ENCODE results near the gene UGT1A9.

The UGT1A9 gene

DNA sequence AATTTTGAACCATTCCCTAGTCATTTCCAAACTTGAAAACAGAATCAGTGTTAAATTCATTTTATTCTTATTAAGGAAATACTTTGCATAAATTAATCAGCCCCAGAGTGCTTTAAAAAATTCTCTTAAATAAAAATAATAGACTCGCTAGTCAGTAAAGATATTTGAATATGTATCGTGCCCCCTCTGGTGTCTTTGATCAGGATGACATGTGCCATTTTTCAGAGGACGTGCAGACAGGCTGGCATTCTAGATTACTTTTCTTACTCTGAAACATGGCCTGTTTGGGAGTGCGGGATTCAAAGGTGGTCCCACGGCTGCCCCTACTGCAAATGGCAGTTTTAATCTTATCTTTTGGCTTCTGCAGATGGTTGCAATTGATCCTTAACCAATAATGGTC is 100.9 kb downstream of the UGT1A9 start:
- Histone ChIP-seq H3K4me3 (ENCODE audit: low read length) (no peak overlapping the region), H3K36me3 (ENCODE audit: control insufficient read depth, insufficient read depth, low read length) (no peaks in the 10 kb centered on the region), H3K4me1 (ENCODE audit: control insufficient read depth, insufficient read depth, low read length) (no peaks in the 10 kb centered on the region), H3K9me3 (ENCODE audit: control insufficient read depth, low read length) (no peaks in the 10 kb centered on the region), H3K27me3 (ENCODE audit: control insufficient read depth, insufficient read depth, low read length) (no peaks in the 10 kb centered on the region), H3K9ac (ENCODE audit: low read length) (no peak overlapping the region)

DNA sequence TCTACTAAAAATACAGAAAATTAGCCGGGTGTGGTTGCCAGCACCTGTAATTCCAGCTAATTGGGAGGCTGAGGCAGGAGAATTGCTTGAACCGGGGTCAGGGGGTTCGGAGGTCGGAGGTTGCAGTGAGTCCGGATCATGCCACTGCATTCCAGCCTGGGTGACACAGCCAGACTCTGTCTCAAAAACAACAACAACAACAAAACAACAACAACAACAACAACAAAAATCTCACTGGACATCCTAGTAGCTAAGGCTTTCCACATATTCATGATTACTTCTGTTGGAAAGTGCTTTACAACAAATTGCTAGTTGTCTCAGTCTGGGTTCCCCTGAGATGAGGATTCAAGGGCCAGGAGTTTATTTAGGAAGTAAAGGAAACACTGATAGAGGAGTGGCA is 102.2 kb downstream of the UGT1A9 start:
- Histone ChIP-seq H3K4me1 (ENCODE audit: control insufficient read depth, insufficient read depth, low read length) (no peaks in the 10 kb centered on the region), H3K9ac (ENCODE audit: low read length) (no peak overlapping the region), H3K27me3 (ENCODE audit: control insufficient read depth, insufficient read depth, low read length) (no peaks in the 10 kb centered on the region), H3K9me3 (ENCODE audit: control insufficient read depth, low read length) (no peaks in the 10 kb centered on the region), H3K4me3 (ENCODE audit: low read length) (no peak overlapping the region), H3K36me3 (ENCODE audit: control insufficient read depth, insufficient read depth, low read length) (no peaks in the 10 kb centered on the region)

DNA sequence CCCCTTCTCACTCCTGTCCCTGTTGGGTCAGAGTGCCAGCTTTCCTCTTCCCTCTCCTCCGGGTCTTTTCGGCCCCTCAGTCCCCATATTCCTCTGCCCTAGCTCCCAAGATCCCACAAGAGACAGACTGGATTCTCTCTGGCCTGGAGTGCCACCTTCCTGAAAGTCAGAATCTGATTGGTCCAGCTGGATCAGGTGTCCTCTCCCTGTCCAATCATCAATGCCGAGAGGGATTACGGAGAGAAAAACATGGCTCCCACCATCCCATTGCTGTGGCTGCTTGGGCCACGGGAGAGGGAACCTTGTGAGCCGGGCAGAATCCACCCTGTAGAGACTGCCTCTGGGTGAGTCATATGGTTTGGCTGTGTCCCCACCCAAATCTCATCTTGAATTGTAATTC is 103.7 kb downstream of the UGT1A9 start:
- Histone ChIP-seq H3K9ac (ENCODE audit: low read length) (no peak overlapping the region), H3K4me1 (ENCODE audit: control insufficient read depth, insufficient read depth, low read length) (no peaks in the 10 kb centered on the region), H3K9me3 (ENCODE audit: control insufficient read depth, low read length) (no peaks in the 10 kb centered on the region), H3K27me3 (ENCODE audit: control insufficient read depth, insufficient read depth, low read length) (no peaks in the 10 kb centered on the region), H3K36me3 (ENCODE audit: control insufficient read depth, insufficient read depth, low read length) (no peaks in the 10 kb centered on the region), H3K4me3 (ENCODE audit: low read length) (no peak overlapping the region)

DNA sequence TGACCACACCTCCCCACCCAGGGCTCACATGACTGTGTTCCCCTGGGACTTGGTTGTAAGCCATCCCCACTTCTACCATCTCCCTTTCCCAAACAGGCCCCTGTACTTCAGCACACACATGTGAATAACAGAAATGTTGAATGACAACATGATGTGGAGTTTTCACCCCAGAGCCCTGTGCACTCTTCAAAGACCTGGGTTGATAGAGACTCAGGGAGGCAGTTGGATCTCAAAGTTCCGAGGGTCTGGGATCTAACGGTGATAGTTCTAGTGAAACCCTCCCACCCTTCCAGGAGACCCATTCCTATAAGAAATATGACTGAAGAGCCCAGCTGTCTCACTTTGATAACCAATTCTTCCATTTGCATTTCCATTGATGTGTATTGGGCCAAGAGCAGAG is 106.3 kb downstream of the UGT1A9 start, which contains the start of gene MROH2A:
MROH2A (plus strand) TSS at position 301 of the 400 bp plus-strand sequence. CDS start 1,029 bp downstream, outside the sequence.
- Histone ChIP-seq H3K9me3 (ENCODE audit: control insufficient read depth, low read length) (no peaks in the 10 kb centered on the region), H3K9ac (ENCODE audit: low read length) (no peak within 1 kb of the TSS), H3K27me3 (ENCODE audit: control insufficient read depth, insufficient read depth, low read length) (no peaks in the 10 kb centered on the region), H3K36me3 (ENCODE audit: control insufficient read depth, insufficient read depth, low read length) (no peaks in the 10 kb centered on the region), H3K4me1 (ENCODE audit: control insufficient read depth, insufficient read depth, low read length) (no peaks in the 10 kb centered on the region), H3K4me3 (ENCODE audit: low read length) (no peak within 1 kb of the TSS)

DNA sequence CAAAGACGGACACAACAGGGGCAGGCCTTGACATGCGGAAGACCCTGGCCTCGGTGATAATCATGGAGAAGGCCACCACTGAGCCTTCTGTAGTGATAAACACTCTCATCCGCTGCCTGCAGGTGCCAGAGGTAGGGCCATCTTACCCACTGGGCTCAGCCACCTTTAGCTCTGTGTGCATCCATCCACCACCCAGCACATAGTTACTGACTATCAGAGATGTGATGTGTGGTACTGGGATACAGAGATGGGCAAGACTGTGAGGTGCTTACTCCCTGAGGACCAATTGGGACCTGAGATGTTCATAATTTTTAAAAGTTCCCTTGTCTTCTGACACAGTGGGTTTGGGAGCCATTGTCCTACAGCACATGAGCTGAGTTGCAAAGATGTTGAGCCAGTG is 108.0 kb downstream of the UGT1A9 start:
- no peaks in the 10 kb centered on the region for H3K4me1 ChIP-seq (ENCODE audit: control insufficient read depth, insufficient read depth, low read length)

DNA sequence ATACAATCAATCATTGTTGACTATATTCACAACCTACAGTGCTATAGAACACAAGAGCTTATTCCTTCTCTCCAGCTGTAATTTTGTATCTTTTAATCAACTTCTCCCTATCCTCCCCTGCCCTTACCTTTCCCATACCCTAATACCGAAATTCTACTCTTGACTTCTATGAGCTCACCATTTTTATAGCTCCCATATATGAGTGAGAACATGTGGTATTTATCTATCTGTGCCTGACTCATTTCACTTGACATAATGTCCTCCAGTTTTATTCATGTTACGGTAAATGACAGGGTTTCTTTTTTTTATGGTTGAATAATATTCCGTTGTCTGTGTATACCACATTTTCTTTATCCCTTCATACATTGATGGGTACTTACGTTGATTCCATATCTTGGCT is 109.1 kb downstream of the UGT1A9 start:
- Histone ChIP-seq H3K27me3 (ENCODE audit: control insufficient read depth, insufficient read depth, low read length) (no peaks in the 10 kb centered on the region), H3K4me1 (ENCODE audit: control insufficient read depth, insufficient read depth, low read length) (no peaks in the 10 kb centered on the region), H3K9me3 (ENCODE audit: control insufficient read depth, low read length) (no peaks in the 10 kb centered on the region), H3K4me3 (ENCODE audit: low read length) (no peak overlapping the region), H3K9ac (ENCODE audit: low read length) (no peak overlapping the region), H3K36me3 (ENCODE audit: control insufficient read depth, insufficient read depth, low read length) (no peaks in the 10 kb centered on the region)

More for the DNA sequence above, 108.0 kb downstream of the UGT1A9 start:
- Histone ChIP-seq H3K36me3 (ENCODE audit: control insufficient read depth, insufficient read depth, low read length) (no peaks in the 10 kb centered on the region), H3K4me3 (ENCODE audit: low read length) (no peak overlapping the region), H3K27me3 (ENCODE audit: control insufficient read depth, insufficient read depth, low read length) (no peaks in the 10 kb centered on the region), H3K9ac (ENCODE audit: low read length) (no peak overlapping the region), H3K9me3 (ENCODE audit: control insufficient read depth, low read length) (no peaks in the 10 kb centered on the region)

DNA sequence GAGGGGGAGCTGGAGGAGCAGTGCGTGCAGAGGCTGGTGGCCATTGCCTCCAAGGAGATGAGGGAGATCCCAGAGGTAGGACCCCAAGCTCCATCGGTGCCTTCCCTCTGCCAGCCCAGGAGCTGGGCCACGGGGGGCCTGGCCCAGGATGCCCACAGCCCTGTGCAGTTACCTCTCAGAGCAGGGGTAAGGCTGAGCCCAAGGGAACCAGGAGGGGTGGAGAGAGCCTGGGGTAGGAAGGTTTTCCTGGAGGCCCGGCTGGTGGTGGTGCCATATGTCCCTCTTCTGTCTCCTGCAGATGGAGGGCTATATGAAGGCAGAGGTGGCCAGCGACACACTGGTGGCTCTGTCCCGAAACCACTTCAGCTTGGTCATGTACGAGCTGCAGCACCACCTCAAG is 117.9 kb downstream of the UGT1A9 start:
- no peaks in the 10 kb centered on the region for H3K4me1 ChIP-seq (ENCODE audit: control insufficient read depth, insufficient read depth, low read length)
- H3K4me3 ChIP-seq (ENCODE audit: low read length): no peak overlapping the region
- H3K9me3 ChIP-seq (ENCODE audit: control insufficient read depth, low read length): no peaks in the 10 kb centered on the region
- H3K27me3 ChIP-seq (ENCODE audit: control insufficient read depth, insufficient read depth, low read length): no peaks in the 10 kb centered on the region
- H3K9ac ChIP-seq (ENCODE audit: low read length): no peak overlapping the region
- H3K36me3 ChIP-seq (ENCODE audit: control insufficient read depth, insufficient read depth, low read length): no peaks in the 10 kb centered on the region

DNA sequence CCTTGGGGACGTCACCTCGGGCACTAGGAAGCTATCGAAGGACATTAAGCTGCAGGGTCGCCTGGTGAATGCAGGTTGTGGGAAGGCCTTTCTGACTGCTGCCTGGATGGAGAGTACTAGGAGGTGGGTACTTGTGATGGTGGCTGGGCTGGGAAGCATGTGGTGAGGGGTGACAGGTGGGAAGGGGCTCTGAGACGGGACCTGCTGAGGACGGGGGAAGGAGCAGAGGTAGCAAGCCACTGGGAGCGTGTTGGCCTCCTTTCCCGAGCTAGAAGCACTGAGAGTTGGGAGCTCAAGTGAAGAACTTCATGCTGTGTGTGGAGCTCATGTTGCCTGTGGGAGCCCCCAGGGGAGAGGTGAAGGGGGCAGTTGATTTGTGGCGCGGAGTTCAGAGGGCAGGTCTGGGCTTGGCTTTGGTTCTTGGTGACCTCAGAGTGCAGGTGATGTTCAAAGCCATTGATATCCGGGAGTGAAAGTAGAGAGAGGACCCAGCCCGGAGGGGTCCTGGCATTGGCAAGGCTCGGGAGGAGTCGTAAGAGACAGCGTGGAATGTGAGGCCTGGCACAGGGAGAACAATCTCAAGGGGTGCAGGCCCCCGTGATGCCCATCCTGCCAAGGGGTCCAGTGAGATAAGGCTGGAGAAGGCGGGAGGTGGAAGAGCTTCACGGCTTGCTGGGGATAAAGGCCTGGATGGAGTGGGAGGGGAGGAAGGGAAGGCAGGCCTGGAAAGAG is 119.6 kb downstream of the UGT1A9 start:
- no peaks in the 10 kb centered on the region for H3K27me3 ChIP-seq (ENCODE audit: control insufficient read depth, insufficient read depth, low read length)
- no peak overlapping the region for H3K4me3 ChIP-seq (ENCODE audit: low read length)
- H3K4me1 ChIP-seq (ENCODE audit: control insufficient read depth, insufficient read depth, low read length): no peaks in the 10 kb centered on the region
- H3K9ac ChIP-seq (ENCODE audit: low read length): no peak overlapping the region
- no peaks in the 10 kb centered on the region for H3K36me3 ChIP-seq (ENCODE audit: control insufficient read depth, insufficient read depth, low read length)
- H3K9me3 ChIP-seq (ENCODE audit: control insufficient read depth, low read length): no peaks in the 10 kb centered on the region

DNA sequence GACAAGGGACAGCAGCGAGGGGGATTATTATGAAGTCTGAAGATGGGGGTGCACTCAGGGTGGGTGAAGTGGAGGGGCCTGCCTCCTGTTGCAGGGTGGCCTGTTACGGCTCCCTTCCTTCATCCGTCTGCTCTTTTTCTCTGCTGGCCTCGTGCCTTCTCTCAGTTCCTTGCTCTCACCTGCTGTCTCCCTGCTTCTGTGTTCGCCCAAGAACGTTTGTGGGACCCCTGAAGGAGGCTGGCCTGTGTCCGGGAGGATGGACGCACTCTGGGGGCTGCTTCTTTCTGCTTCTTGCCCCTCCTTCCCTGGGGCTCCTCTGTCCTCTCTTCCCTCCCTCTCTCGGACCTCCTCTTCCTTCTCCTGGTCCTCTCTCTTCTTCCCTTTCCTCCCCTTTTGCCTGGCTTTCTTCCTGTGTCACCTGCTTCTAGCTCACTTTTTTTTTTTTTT is 120.2 kb downstream of the UGT1A9 start:
- Histone ChIP-seq H3K9me3 (ENCODE audit: control insufficient read depth, low read length) (no peaks in the 10 kb centered on the region), H3K9ac (ENCODE audit: low read length) (no peak overlapping the region), H3K4me3 (ENCODE audit: low read length) (no peak overlapping the region), H3K4me1 (ENCODE audit: control insufficient read depth, insufficient read depth, low read length) (no peaks in the 10 kb centered on the region), H3K27me3 (ENCODE audit: control insufficient read depth, insufficient read depth, low read length) (no peaks in the 10 kb centered on the region), H3K36me3 (ENCODE audit: control insufficient read depth, insufficient read depth, low read length) (no peaks in the 10 kb centered on the region)

DNA sequence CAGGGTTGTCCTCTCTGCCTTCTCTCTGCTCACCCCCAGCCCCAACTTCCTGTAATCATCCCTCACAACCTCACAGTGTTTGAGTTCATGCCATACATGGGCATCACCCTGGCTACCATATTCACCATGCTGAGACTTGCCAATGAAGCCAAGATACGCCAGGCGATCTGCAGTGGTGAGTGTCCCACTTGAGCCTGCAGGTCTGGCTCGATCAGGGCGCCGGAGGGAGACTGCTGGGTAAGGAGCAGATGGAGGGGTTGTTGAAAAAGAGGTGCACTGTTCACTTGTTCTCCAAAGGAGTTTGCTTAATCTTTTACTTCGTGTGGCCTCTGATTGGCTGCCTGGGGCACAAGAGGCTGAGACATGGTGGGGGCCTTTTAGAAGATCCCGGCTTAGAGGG is 121.0 kb downstream of the UGT1A9 start:
- H3K9me3 ChIP-seq (ENCODE audit: control insufficient read depth, low read length): no peaks in the 10 kb centered on the region
- no peak overlapping the region for H3K4me3 ChIP-seq (ENCODE audit: low read length)
- no peak overlapping the region for H3K9ac ChIP-seq (ENCODE audit: low read length)
- H3K36me3 ChIP-seq (ENCODE audit: control insufficient read depth, insufficient read depth, low read length): no peaks in the 10 kb centered on the region
- H3K4me1 ChIP-seq (ENCODE audit: control insufficient read depth, insufficient read depth, low read length): no peaks in the 10 kb centered on the region
- no peaks in the 10 kb centered on the region for H3K27me3 ChIP-seq (ENCODE audit: control insufficient read depth, insufficient read depth, low read length)

DNA sequence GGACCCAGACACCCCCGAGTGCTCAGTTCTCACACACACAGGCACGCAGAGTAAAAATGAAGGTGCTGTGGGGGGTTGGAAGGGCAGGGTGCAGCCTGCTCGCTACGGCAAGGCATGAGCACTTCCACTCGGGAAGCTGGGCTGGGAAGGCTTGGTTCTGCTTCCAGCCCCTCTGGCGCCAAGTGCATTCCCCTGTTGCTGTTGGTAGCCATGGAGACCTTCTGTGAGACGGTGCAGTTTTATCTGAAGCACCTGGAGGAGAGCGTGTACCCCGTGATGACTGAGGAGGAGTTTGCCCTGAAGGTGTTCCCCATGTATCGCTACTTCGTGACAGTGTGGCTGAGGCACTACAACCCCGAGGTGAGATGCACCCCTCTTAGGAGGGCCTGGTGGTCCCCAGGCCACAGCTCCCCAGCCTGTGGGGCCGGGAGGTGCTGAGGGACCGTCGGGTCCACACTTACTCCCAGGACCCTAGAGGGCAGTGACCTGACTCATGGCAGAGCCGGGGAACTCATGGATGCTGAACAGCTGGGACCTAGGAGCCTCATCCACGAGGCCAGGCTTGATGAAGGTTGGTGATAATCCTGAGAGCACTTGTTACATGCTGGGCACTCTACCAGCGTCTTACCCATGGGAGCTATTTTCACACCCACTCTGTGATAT is 121.9 kb downstream of the UGT1A9 start:
- no peak overlapping the region for H3K9ac ChIP-seq (ENCODE audit: low read length)
- H3K9me3 ChIP-seq (ENCODE audit: control insufficient read depth, low read length): no peaks in the 10 kb centered on the region
- H3K4me3 ChIP-seq (ENCODE audit: low read length): no peak overlapping the region
- H3K36me3 ChIP-seq (ENCODE audit: control insufficient read depth, insufficient read depth, low read length): no peaks in the 10 kb centered on the region
- no peaks in the 10 kb centered on the region for H3K4me1 ChIP-seq (ENCODE audit: control insufficient read depth, insufficient read depth, low read length)
- no peaks in the 10 kb centered on the region for H3K27me3 ChIP-seq (ENCODE audit: control insufficient read depth, insufficient read depth, low read length)

DNA sequence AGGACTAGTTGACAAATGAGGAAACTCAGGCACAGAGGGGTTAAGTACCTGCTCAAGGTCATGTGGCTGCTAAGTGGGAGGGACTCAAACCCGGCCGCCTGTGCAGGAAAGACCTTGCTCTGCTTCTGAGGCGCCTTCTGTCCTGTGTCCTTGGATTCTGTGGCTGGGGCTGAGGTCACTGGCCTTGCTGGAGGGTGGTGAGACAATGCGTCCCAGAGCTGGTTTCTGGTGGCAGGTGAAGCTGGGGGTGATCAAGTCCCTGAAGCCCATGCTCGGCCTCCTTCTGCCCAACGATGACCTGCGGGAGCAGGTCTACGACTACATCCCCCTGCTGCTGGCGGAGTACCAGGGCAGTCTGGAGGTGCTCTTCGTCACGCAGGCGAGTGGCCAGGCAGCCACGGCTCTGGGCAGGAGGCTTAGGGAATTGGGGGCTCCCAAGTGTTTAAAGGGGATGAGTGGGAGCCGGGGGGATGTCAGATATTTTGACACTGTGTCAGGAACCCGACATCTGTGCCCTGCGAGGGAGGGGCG is 122.5 kb downstream of the UGT1A9 start:
- no peak overlapping the region for H3K4me3 ChIP-seq (ENCODE audit: low read length)
- H3K9ac ChIP-seq (ENCODE audit: low read length): no peak overlapping the region
- H3K9me3 ChIP-seq (ENCODE audit: control insufficient read depth, low read length): no peaks in the 10 kb centered on the region
- no peaks in the 10 kb centered on the region for H3K36me3 ChIP-seq (ENCODE audit: control insufficient read depth, insufficient read depth, low read length)
- no peaks in the 10 kb centered on the region for H3K27me3 ChIP-seq (ENCODE audit: control insufficient read depth, insufficient read depth, low read length)
- H3K4me1 ChIP-seq (ENCODE audit: control insufficient read depth, insufficient read depth, low read length): no peaks in the 10 kb centered on the region
